GM21423 (cell line): ENCODE measurements around the gene UTP14C.
"Not testable (repeated sequence)": the region's sequence is repeated elsewhere in the genome, so short reads cannot be mapped to it uniquely, and the experiment has no call there.

ENCODE experiments used
- ATAC-seq: cut with Tn5 transposase; IDR thresholded peaks from one replicate; pipeline ENCODE4 v1.9.1; 2021; ENCODE audit warnings: mild to moderate bottlenecking, moderate library complexity; ENCODE audit not compliant: unreplicated experiment

Gene UTP14C

DNA sequence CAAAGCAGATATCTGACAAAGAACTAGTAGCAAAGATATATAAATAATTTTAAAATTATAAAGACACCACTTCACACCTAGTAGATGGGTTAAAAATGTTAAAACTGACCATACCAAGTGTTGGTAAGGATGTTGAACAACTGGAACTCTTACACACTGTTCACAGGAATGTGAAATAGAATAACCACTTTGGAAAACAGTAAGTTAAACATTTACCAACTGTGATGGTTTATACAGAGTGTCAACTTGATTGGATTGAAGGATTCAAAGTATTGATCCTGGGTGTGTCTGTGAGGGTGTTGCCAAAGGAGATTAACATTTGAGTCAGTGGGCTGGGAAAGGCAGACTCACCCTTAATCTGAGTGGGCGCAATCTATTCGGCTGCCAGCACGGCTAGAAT lies 19.2 kb downstream of the UTP14C start:
- ATAC-seq, result no peak

DNA sequence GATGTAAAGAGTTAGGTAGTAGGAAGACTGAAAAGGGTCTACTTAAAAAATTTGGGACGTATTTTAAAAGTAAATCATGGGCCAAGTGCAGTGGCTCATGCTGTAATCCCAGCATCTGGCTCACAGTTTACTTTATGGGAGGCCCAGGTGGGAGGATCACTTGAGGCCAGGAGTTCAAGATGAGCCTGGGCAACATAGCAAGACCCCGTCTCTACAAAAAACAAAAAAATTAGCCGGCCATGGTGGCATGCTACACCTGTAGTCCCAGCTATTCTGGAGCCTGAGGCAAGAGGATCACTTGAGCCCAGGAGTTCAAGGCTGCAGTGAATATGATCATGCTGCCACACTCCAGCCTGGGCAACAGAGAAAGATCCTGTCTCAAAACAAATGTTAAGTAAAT lies 23.0 kb downstream of the UTP14C start:
- no peak for ATAC-seq

DNA sequence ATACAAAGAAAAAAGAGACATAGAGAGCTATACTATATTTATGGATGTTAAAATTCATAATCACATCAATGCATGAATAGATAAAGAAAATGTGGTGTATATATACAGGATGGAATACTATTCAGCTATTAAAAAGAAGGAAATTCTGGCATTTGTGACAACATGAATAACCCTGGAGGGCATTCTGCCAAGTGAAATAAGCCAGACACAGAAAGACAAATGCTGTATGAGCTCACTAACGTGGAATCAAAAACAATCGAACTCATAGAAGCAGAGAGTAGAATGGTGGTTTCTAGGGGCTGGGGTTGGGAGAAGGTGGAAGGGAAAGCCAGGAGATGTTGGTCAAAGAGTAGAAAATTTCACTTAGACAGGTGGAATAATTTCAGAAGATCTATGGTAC lies 24.0 kb downstream of the UTP14C start:
- no peak for ATAC-seq

DNA sequence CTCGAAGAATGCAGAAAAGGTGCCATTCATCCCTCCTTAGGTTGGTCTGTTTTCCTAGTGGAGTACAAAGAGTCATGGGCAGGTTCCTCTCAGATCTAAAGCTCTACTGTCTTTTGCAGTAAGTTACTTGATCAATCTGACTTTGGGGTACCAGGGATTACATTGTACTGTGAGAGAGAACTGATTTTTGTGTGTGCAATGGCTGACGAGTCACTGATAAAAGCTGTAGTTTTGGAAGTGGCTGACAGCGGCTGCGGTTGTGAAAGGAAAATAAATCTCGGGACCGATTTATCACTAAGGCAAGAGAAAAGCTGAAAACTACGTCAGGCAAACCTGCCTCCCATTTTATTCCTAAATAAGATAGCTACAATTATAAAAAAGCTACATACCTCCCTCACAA lies 26.9 kb downstream of the UTP14C start:
- no peak for ATAC-seq

DNA sequence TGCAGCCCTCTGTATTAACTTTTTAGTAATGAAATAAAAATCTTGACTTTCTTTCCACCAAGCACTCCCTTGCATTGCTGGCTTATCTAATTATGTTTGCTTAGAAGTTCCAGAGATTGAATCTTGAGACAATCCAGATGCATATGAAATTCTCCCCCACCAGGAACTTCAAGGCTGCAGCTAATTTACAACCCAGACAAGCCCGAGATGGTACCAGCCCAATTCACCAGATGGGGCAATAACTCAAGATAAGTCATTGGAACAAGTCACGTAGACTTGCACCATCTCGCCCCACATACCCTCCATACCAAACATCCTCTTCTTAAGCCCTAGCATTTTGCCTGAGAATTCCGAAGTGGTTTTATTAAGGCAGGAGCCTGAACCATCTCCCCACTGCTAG lies 29.0 kb downstream of the UTP14C start:
- ATAC-seq, result no peak

DNA sequence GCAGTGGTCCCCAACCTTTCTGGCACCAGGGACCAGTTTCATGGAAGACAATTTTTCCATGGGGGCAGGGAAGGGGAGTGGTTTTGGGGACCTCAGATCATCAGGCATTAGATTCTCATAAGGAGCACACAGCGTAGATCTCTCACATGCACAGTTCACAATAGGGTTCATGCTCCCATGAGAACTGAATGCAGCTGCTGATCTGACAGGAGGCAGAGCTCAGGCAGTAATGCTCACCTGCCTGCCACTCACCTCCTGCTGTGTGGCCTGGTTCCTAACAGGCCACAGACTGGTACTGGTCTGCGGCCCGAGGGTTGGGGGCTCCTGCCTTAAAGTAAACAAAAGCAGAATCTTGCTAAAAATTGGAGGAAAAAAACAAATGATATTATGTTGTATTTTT lies 36.6 kb downstream of the UTP14C start:
- ATAC-seq, result not testable (repeated sequence)

DNA sequence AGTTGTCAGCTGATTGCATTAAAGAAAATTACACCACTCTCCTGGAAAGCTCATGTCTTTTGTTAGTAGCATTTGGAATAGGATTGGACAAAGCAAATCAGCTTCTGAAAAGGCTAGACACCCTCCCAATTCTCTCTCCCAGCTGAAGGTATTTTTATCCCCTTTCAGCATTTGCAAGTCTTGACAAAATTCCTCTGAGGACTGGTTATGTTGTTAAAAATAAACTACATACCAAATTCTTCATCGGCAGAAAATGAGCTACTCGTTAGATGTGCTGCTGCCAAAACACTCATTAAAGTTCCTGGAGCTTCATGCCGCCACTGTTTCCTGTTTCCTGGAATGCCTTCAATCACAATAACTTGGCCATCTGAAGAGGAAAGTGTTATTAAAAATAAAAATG lies 37.1 kb downstream of the UTP14C start:
- no peak for ATAC-seq

DNA sequence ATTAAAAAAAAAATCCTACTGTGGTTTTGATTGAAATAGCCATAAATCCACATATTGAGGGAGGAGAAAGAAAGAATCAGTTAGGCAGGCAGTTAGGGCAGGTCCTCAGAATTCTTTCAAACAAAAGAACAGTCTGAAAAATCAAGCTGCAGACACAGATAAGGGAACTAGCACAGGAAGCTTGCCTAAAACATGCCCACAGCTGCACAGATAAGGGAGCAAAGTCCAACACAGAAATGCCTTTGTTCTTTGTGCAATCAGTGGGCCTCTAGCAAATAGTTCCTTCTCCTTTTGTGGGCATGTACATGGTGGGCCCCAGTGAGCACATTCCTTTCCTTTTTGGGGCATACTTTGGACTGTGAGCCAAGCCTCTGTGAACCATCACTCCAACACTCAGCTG lies 42.7 kb downstream of the UTP14C start:
- ATAC-seq, result no peak

DNA sequence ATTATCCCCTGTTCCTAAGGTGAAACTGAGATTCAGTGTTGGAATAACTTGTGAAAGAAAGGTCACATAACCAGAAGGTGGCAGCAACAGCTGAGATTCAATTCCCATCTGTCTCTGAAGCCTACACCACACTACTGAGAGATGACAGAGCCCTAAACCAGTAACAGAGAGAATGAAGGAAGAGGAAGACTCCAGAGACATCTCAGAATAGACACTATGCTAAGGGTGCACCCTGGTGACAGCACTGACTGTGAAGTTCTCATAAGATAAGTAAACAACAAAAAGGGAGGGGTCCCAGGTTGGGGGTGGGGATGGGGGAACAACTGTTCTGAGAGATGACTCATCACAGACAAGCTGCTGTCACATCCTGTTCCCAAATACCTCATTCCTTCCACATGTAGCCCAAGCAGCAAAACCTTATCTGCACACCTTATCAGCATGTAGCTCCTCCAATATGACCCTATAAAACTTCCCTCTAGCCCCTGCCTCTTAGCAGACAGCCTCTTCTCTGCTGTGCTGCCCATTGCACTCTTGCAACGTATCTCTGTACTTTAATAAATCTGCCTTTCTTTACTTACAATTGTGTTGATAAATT lies 46.5 kb downstream of the UTP14C start:
- no peak for ATAC-seq
